HG03442 (cell line): ENCODE measurements around the gene SYCE1.

ENCODE experiments used
- ATAC-seq: cut with Tn5 transposase; IDR thresholded peaks from one replicate; pipeline ENCODE4 v1.9.1; 2021; ENCODE audit warnings: mild to moderate bottlenecking, moderate library complexity; ENCODE audit not compliant: unreplicated experiment

SYCE1 gene

DNA sequence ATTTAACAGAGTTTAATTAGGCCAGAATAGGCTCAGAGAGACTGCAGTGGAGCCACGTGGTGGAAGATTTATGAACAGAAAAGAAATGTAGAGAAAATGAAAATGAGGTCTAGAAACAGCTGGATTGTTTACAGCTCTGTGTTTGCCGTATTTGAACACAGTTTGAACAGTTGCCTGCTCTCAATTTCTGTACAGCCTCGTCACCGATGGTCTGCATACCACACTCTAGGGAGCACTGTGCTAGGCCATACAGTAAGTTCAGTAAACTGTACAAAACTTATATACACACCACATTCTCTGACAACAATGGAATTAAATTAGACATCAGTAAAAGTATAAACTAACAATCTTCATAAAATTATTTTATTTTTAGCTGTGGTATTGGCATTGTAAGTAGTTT lies 49.3 kb downstream of the SYCE1 start:
- no peak for ATAC-seq

GRCh38 chr10:133515471-133515870 lies 49.9 kb downstream of the SYCE1 start:
- ATAC-seq: no peak

GRCh38 chr10:133511907-133512528 lies 53.4 kb downstream of the SYCE1 start:
- no peak for ATAC-seq

DNA sequence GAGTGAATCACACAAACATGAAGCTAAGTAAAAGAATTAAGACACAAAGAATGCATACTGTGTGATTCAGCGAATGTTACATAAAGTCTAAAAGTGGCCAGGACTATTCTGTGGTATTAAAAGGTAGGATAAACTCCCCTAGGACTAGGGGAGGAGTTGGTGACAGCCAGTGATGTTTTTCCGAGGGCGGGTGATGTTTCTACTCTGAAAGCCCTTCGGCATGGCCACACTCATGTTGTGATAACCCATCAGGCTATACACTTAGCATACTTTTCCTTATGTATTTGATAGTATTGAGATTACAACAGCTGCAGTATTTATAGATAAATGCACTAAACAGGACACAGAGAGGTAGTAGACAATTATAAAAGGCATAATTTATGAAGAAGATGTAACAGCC lies 54.0 kb downstream of the SYCE1 start:
- no peak for ATAC-seq

DNA sequence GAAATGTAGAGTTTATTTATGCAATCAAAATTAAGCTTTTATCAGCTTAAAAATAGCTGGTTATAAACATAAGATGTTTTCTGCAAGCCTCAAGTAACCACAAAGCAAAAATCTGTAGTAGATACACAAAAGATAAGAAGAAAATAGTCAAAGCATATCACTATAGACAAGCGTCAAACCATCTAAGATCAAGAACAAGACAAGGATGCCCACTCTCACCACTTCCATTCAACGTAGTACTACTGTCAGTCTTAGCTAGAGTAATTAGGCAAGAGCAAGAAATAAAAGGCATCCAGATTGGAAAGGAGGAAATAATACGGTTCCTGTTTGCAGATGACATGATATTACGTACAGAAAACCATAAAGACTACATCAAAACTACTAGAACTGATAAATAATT lies 55.7 kb downstream of the SYCE1 start:
- ATAC-seq: no peak
